Measurements from ENCODE around the gene ZNF735. TPM values are rescaled to one million over a fixed set of nuclear protein-coding genes. Genes with fewer than 3 reads are reported as not detected.
"Not testable (repeated sequence)": the region's sequence is repeated elsewhere in the genome, so short reads cannot be mapped to it uniquely, and the experiment has no call there.

ZNF735 gene
- not detected for total RNA-seq
- not detected for polyA plus RNA-seq (ENCODE audit: insufficient read length in 2 of 2)
- long read RNA-seq, donor 1: 0 reads
- long read RNA-seq, donor 2: 0 reads
- long read RNA-seq, donor 3: 0 reads
- long read RNA-seq, donor 4: 0 reads

DNA sequence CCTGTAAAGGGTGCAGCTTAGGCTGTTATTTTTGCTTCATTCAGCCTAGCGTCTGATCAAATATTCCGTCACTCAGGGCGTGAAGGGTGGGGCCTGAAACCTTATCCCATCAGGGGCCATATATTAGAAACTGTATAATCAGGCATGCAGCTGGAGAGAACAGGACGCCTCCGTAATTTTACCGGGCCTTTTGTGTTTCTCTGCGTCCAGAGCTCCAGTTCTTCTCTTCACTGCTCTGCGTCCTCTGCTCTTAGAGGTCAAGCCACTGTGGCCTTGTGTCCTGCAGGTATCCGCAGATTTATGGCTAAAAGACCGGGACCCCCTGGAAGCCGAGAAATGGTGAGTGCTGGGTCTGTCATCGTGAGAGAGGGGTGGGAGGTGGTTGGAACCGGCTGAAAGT lies at the start of gene ZNF735:
Gene ZNF735 (plus strand): TSS at position 301 of the 400 bp plus-strand sequence. CDS start 0 bp downstream, at position 301.
- WGBS (ENCODE audit: insufficient coverage): 71% methylated on average over 4 of the region's 13 CpGs
- H3K9me3 ChIP-seq (ENCODE audit: control insufficient read depth, insufficient read depth, low read length): peaks cover 7% of the 10 kb centered on the region
- H3K27me3 ChIP-seq (ENCODE audit: control insufficient read depth, insufficient read depth, low read length): no peaks in the 10 kb centered on the region
- H3K4me3 ChIP-seq (ENCODE audit: low read depth, low read length): no peak within 1 kb of the TSS
- no peaks in the 10 kb centered on the region for H3K4me1 ChIP-seq (ENCODE audit: control insufficient read depth, insufficient read depth, low read length)
- no peak for DNase-seq (ENCODE audit: low read depth in 4 of 6, low spot score in 6 of 6)
- H3K36me3 ChIP-seq (ENCODE audit: control insufficient read depth, insufficient read depth, low read length): no peaks in the 10 kb centered on the region
- H3K27ac ChIP-seq (ENCODE audit: low read depth, low read length): no peak within 1 kb of the TSS

GRCh38 chr7:64170974-64171373 lies 36.0 kb upstream of the ZNF735 start:
- not testable (repeated sequence) for H3K36me3 ChIP-seq (ENCODE audit: control insufficient read depth, insufficient read depth, low read length); H3K27ac ChIP-seq (ENCODE audit: low read depth, low read length); H3K27me3 ChIP-seq (ENCODE audit: control insufficient read depth, insufficient read depth, low read length); H3K4me1 ChIP-seq (ENCODE audit: control insufficient read depth, insufficient read depth, low read length); H3K4me3 ChIP-seq (ENCODE audit: low read depth, low read length); H3K9me3 ChIP-seq (ENCODE audit: control insufficient read depth, insufficient read depth, low read length); DNase-seq (ENCODE audit: low read depth in 4 of 6, low spot score in 6 of 6)
- no CpG with 5 or more reads among the region's 2 CpGs for WGBS (ENCODE audit: insufficient coverage)

- Histone ChIP-seq H3K9me3 (ENCODE audit: control insufficient read depth, insufficient read depth, low read length) (peaks cover 9% of the 10 kb centered on the region), H3K27me3 (ENCODE audit: control insufficient read depth, insufficient read depth, low read length) (no peaks in the 10 kb centered on the region), H3K4me3 (ENCODE audit: low read depth, low read length) (no peak overlapping the region), H3K36me3 (ENCODE audit: control insufficient read depth, insufficient read depth, low read length) (no peaks in the 10 kb centered on the region), H3K27ac (ENCODE audit: low read depth, low read length) (no peak overlapping the region), H3K4me1 (ENCODE audit: control insufficient read depth, insufficient read depth, low read length) (no peaks in the 10 kb centered on the region)
- DNase-seq (ENCODE audit: low read depth in 4 of 6, low spot score in 6 of 6): no peak
- 61% methylated on average over 5 of the region's 5 CpGs for WGBS (ENCODE audit: insufficient coverage)
Measured at GRCh38 chr7:64174328-64174727, 32.7 kb upstream of the ZNF735 start.

DNA sequence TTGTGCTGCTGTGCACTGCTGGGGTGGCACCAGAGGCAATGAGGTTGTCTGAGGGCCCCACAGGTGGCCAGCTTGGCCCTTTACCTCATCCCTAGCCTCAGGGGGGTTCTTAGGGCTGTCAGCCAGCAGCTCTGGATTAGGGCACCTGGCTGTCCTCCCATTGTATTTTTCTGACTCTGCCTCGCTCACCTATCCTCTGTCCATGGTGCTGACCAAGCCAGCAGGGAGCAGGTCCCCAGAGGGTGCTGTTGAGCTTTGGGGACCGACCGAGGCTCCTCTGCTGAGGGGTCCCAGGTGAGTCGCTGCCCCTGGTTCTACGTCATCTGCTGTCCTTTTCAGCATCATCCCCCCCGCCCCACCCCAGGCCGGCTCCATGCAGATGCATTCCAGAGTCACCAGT lies 32.1 kb upstream of the ZNF735 start:
- Histone ChIP-seq H3K27me3 (ENCODE audit: control insufficient read depth, insufficient read depth, low read length) (no peaks in the 10 kb centered on the region), H3K36me3 (ENCODE audit: control insufficient read depth, insufficient read depth, low read length) (no peaks in the 10 kb centered on the region), H3K27ac (ENCODE audit: low read depth, low read length) (no peak overlapping the region), H3K4me3 (ENCODE audit: low read depth, low read length) (no peak overlapping the region), H3K4me1 (ENCODE audit: control insufficient read depth, insufficient read depth, low read length) (no peaks in the 10 kb centered on the region), H3K9me3 (ENCODE audit: control insufficient read depth, insufficient read depth, low read length) (peaks cover 9% of the 10 kb centered on the region)
- 18% methylated on average over 3 of the region's 7 CpGs for WGBS (ENCODE audit: insufficient coverage)
- no peak for DNase-seq (ENCODE audit: low read depth in 4 of 6, low spot score in 6 of 6)

- no peak for DNase-seq (ENCODE audit: low read depth in 4 of 6, low spot score in 6 of 6)
- H3K4me1 ChIP-seq (ENCODE audit: control insufficient read depth, insufficient read depth, low read length): no peaks in the 10 kb centered on the region
- 51% methylated on average over 3 of the region's 4 CpGs for WGBS (ENCODE audit: insufficient coverage)
- no peaks in the 10 kb centered on the region for H3K36me3 ChIP-seq (ENCODE audit: control insufficient read depth, insufficient read depth, low read length)
- no peak overlapping the region for H3K4me3 ChIP-seq (ENCODE audit: low read depth, low read length)
- H3K27ac ChIP-seq (ENCODE audit: low read depth, low read length): no peak overlapping the region
- H3K9me3 ChIP-seq (ENCODE audit: control insufficient read depth, insufficient read depth, low read length): peaks cover 12% of the 10 kb centered on the region
- no peaks in the 10 kb centered on the region for H3K27me3 ChIP-seq (ENCODE audit: control insufficient read depth, insufficient read depth, low read length)
Measured at GRCh38 chr7:64180989-64181388, 26.0 kb upstream of the ZNF735 start.

DNA sequence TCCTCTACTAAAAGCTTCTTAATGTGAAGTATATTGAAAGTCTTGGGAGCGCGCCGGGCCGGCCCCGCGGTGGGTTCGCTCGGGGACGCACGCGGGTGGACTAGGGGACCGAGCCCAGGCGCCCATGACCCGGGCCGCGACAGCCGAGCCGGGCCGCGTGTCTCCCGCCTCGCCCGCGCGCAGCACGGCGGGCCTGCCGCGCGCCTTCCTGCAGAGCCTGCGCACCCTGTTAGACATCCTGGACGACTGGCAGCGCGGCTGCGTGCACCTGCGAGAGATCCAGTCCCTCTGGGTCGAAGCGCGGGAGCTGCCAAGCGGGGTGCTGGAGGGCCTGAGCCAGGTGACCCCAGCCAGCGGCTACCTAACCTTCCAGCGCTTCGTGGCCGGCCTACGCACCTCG lies 25.4 kb upstream of the ZNF735 start:
- no peak for DNase-seq (ENCODE audit: low read depth in 4 of 6, low spot score in 6 of 6)
- peaks cover 10% of the 10 kb centered on the region for H3K9me3 ChIP-seq (ENCODE audit: control insufficient read depth, insufficient read depth, low read length)
- WGBS (ENCODE audit: insufficient coverage): 27% methylated on average over 46 of the region's 46 CpGs
- no peaks in the 10 kb centered on the region for H3K36me3 ChIP-seq (ENCODE audit: control insufficient read depth, insufficient read depth, low read length)
- H3K4me1 ChIP-seq (ENCODE audit: control insufficient read depth, insufficient read depth, low read length): no peaks in the 10 kb centered on the region
- H3K27me3 ChIP-seq (ENCODE audit: control insufficient read depth, insufficient read depth, low read length): no peaks in the 10 kb centered on the region
- no peak overlapping the region for H3K27ac ChIP-seq (ENCODE audit: low read depth, low read length)
- no peak overlapping the region for H3K4me3 ChIP-seq (ENCODE audit: low read depth, low read length)

DNA sequence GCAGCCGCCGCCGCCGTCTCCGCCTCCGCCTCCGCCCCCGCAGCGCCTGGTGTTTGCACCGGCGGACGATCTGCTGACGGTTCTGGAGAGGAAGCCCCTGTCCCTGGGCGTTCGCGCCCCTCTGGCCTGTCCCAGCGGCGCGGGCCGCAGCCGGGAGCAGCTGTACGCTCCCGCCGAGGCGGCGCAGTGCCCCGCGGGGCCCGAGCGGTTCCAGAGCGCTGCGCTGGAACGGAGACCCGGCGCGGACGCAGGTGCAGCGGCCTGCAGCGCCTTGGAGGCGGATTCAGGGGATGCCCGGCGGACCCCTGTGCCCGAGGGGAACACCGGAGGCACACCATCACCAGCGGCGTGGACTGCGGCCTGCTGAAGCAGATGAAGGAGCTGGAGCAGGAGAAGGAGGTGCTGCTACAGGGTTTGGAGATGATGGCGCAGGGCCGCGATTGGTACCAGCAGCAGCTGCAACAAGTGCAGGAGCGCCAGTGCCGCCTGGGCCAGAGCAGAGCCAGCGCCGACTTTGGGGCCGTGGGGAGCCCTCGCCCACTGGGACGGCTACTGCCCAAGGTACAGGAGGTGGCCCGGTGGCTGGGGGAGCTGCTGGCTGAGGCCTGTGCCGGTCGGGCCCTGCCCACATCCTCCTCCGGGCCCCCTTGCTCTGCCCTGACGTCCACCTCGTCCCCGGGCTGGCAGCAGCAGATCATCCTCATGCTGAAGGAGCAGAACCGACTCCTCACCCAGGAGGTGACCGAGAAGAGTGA lies 24.8 kb upstream of the ZNF735 start:
- H3K27me3 ChIP-seq (ENCODE audit: control insufficient read depth, insufficient read depth, low read length): no peaks in the 10 kb centered on the region

GRCh38 chr7:64183126-64183742 lies 23.8 kb upstream of the ZNF735 start:
- no peaks in the 10 kb centered on the region for H3K36me3 ChIP-seq (ENCODE audit: control insufficient read depth, insufficient read depth, low read length)
- H3K4me1 ChIP-seq (ENCODE audit: control insufficient read depth, insufficient read depth, low read length): no peaks in the 10 kb centered on the region
- H3K9me3 ChIP-seq (ENCODE audit: control insufficient read depth, insufficient read depth, low read length): peaks cover 7% of the 10 kb centered on the region
- no peaks in the 10 kb centered on the region for H3K27me3 ChIP-seq (ENCODE audit: control insufficient read depth, insufficient read depth, low read length)
- no peak overlapping the region for H3K27ac ChIP-seq (ENCODE audit: low read depth, low read length)
- 25% methylated on average over 28 of the region's 31 CpGs for WGBS (ENCODE audit: insufficient coverage)
- no peak for DNase-seq (ENCODE audit: low read depth in 4 of 6, low spot score in 6 of 6)
- no peak overlapping the region for H3K4me3 ChIP-seq (ENCODE audit: low read depth, low read length)

More for the DNA sequence above, 24.8 kb upstream of the ZNF735 start:
- WGBS (ENCODE audit: insufficient coverage): 23% methylated on average over 66 of the region's 66 CpGs
- H3K27ac ChIP-seq (ENCODE audit: low read depth, low read length): no peak overlapping the region
- no peaks in the 10 kb centered on the region for H3K36me3 ChIP-seq (ENCODE audit: control insufficient read depth, insufficient read depth, low read length)
- DNase-seq (ENCODE audit: low read depth in 4 of 6, low spot score in 6 of 6): no peak
- peaks cover 7% of the 10 kb centered on the region for H3K9me3 ChIP-seq (ENCODE audit: control insufficient read depth, insufficient read depth, low read length)
- no peak overlapping the region for H3K4me3 ChIP-seq (ENCODE audit: low read depth, low read length)
- no peaks in the 10 kb centered on the region for H3K4me1 ChIP-seq (ENCODE audit: control insufficient read depth, insufficient read depth, low read length)

GRCh38 chr7:64183827-64184372 lies 23.1 kb upstream of the ZNF735 start:
- WGBS (ENCODE audit: insufficient coverage): 89% methylated on average over 12 of the region's 13 CpGs
- no peaks in the 10 kb centered on the region for H3K4me1 ChIP-seq (ENCODE audit: control insufficient read depth, insufficient read depth, low read length)
- H3K27ac ChIP-seq (ENCODE audit: low read depth, low read length): no peak overlapping the region
- no peaks in the 10 kb centered on the region for H3K36me3 ChIP-seq (ENCODE audit: control insufficient read depth, insufficient read depth, low read length)
- no peak for DNase-seq (ENCODE audit: low read depth in 4 of 6, low spot score in 6 of 6)
- H3K4me3 ChIP-seq (ENCODE audit: low read depth, low read length): no peak overlapping the region
- H3K27me3 ChIP-seq (ENCODE audit: control insufficient read depth, insufficient read depth, low read length): no peaks in the 10 kb centered on the region
- peaks cover 7% of the 10 kb centered on the region for H3K9me3 ChIP-seq (ENCODE audit: control insufficient read depth, insufficient read depth, low read length)

All from spinal cord (tissue), 10 donors.